ENCODE measurements around the gene SRA1. TPM values are rescaled to one million over a fixed set of nuclear protein-coding genes. Genes with fewer than 3 reads are reported as not detected.

SRA1 gene
- total and polyA plus RNA-seq, 9 of the 15 experiments (the other 6 are each of a cell fraction or from before 2014, with no cell fraction given), result 24.1 to 47.4 (median 41.3) TPM

DNA sequence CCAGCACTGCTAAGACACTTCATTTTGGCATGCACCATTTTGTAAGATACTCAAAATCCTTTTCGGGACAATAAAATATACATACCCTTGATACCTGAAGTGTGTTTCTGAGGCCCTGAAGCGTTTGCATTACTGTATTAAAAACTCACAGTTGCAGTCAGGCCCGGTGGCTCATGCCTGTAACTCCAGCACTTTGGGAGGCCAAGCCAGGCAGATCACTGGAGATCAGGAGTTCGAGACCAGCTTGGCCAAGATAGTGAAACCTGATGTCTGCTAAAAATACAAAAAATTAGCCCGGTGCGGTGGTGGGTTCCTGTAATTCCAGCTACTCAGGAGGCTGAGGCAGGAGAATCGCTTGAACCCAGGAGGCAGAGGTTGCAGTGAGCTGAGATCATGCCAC lies 12.3 kb downstream of the SRA1 start (continued):
- no peak for TF ChIP-seq ZBTB7A (IDR thresholded peaks at IDR 0.05; ENCODE audit: borderline replicate concordance, control insufficient read depth, low read depth, low read length)
- no peak for TF ChIP-seq RFX1 (IDR thresholded peaks at IDR 0.05)
- no peak for TF ChIP-seq SOX6 (IDR thresholded peaks at IDR 0.05)
- no peak for TF ChIP-seq TEAD4 (IDR thresholded peaks at IDR 0.05; ENCODE audit: low read length)
- no peak for TF ChIP-seq TEAD4 (CRISPR knock-in tag; IDR thresholded peaks at IDR 0.05; ENCODE audit: borderline replicate concordance)
- no peak for TF ChIP-seq CC2D1A (IDR thresholded peaks at IDR 0.05)
- TF ChIP-seq ELF2 (CRISPR knock-in tag; IDR thresholded peaks at IDR 0.05), result no peak
- no peak for TF ChIP-seq MTA2 (IDR thresholded peaks at IDR 0.05; ENCODE audit: low read depth)
- no peak for TF ChIP-seq SRSF1 (IDR thresholded peaks at IDR 0.05; ENCODE audit: low read depth, low read length)
- TF ChIP-seq, protein P1, sequence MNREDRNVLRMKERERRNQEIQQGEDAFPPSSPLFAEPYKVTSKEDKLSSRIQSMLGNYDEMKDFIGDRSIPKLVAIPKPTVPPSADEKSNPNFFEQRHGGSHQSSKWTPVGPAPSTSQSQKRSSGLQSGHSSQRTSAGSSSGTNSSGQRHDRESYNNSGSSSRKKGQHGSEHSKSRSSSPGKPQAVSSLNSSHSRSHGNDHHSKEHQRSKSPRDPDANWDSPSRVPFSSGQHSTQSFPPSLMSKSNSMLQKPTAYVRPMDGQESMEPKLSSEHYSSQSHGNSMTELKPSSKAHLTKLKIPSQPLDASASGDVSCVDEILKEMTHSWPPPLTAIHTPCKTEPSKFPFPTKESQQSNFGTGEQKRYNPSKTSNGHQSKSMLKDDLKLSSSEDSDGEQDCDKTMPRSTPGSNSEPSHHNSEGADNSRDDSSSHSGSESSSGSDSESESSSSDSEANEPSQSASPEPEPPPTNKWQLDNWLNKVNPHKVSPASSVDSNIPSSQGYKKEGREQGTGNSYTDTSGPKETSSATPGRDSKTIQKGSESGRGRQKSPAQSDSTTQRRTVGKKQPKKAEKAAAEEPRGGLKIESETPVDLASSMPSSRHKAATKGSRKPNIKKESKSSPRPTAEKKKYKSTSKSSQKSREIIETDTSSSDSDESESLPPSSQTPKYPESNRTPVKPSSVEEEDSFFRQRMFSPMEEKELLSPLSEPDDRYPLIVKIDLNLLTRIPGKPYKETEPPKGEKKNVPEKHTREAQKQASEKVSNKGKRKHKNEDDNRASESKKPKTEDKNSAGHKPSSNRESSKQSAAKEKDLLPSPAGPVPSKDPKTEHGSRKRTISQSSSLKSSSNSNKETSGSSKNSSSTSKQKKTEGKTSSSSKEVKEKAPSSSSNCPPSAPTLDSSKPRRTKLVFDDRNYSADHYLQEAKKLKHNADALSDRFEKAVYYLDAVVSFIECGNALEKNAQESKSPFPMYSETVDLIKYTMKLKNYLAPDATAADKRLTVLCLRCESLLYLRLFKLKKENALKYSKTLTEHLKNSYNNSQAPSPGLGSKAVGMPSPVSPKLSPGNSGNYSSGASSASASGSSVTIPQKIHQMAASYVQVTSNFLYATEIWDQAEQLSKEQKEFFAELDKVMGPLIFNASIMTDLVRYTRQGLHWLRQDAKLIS (CRISPR knock-in tag; IDR thresholded peaks at IDR 0.05), result no peak
- no peak for TF ChIP-seq ZNF75A (CRISPR knock-in tag; IDR thresholded peaks at IDR 0.05)
- TF ChIP-seq U2AF1 (optimal IDR thresholded peaks at IDR 0.05; ENCODE audit: low read depth, low read length), result no peak
- TF ChIP-seq, protein P2, sequence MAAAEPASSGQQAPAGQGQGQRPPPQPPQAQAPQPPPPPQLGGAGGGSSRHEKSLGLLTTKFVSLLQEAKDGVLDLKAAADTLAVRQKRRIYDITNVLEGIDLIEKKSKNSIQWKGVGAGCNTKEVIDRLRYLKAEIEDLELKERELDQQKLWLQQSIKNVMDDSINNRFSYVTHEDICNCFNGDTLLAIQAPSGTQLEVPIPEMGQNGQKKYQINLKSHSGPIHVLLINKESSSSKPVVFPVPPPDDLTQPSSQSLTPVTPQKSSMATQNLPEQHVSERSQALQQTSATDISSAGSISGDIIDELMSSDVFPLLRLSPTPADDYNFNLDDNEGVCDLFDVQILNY (CRISPR knock-in tag; IDR thresholded peaks at IDR 0.05), result no peak
- no peak for TF ChIP-seq ZNF668 (CRISPR knock-in tag; IDR thresholded peaks at IDR 0.05)
- TF ChIP-seq ZNF445 (CRISPR knock-in tag; IDR thresholded peaks at IDR 0.05; ENCODE audit: low read depth), result no peak
- TF ChIP-seq, protein P3, sequence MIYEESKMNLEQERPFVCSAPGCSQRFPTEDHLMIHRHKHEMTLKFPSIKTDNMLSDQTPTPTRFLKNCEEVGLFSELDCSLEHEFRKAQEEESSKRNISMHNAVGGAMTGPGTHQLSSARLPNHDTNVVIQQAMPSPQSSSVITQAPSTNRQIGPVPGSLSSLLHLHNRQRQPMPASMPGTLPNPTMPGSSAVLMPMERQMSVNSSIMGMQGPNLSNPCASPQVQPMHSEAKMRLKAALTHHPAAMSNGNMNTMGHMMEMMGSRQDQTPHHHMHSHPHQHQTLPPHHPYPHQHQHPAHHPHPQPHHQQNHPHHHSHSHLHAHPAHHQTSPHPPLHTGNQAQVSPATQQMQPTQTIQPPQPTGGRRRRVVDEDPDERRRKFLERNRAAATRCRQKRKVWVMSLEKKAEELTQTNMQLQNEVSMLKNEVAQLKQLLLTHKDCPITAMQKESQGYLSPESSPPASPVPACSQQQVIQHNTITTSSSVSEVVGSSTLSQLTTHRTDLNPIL (CRISPR knock-in tag; IDR thresholded peaks at IDR 0.05), result no peak
- no peak for TF ChIP-seq MCM2 (IDR thresholded peaks at IDR 0.05; ENCODE audit: low read depth)
